H1 (cell line): Measurements from ENCODE around the gene AMPH. TPM values are rescaled to one million over a fixed set of nuclear protein-coding genes. Genes with fewer than 3 reads are reported as not detected.

ENCODE experiments used
- CBX8 ChIP-seq: fragments of 300-800, 300-1000 bp; sonication (generic); IDR thresholded peaks from 2 replicates; pipeline ENCODE4 v1.7.1; 2016; ENCODE audit warnings: low read depth, low read length, borderline replicate concordance
- KDM1A ChIP-seq: fragments of 200-600, 300-600 bp; sonication (generic); IDR thresholded peaks from 2 replicates; pipeline ENCODE4 v1.7.1; 2016; ENCODE audit warnings: mild to moderate bottlenecking, low read length, borderline replicate concordance
- RXRA ChIP-seq: IDR thresholded peaks from 2 replicates; pipeline ENCODE4 v1.6.1; 2011; ENCODE audit warnings: low read depth, mild to moderate bottlenecking, low read length, moderate library complexity; ENCODE audit not compliant: insufficient read depth
- polyA plus RNA-seq, 7 experiments: library from polyadenylated mRNA; depleted of rRNA in 3 of 7; stranded (reverse) in 5 of 7; unstranded in 2 of 7; fragments of >200 nt in 5 of 7; fragments of 200-250 nt in 2 of 7; gene quantifications; 1 replicate in 5 of 7; 2 replicates in 1 of 7; 4 replicates in 1 of 7; pipeline versions ENCODE4 v1.2.1 to v1.2.3, GENCODE V29; 2011 to 2013; ENCODE audit warnings: missing spikeins in 2 of 7, mixed read lengths in 2 of 7
- total RNA-seq: library from RNA; stranded (reverse); fragmentation: NEBNext Ultra II Directional; extraction: Animal tissue kit (Norgen Biotek cat#: 25700); gene quantifications from 2 replicates; pipeline ENCODE4 v1.2.1, GENCODE V29; 2021
- TF ChIP-seq, protein P1 (sequence below): fragments of 300-600 bp; sonication (generic); IDR thresholded peaks from 2 replicates; pipeline ENCODE4 v1.7.1; 2012; ENCODE audit warnings: low read length, moderate library complexity, mild to moderate bottlenecking, inconsistent platforms; ENCODE audit not compliant: insufficient replicate concordance

The AMPH gene
- total and polyA plus RNA-seq, 2 of the 8 experiments (the other 6 are each of a cell fraction or from before 2014, with no cell fraction given) = 7.3 to 12.2 TPM

DNA sequence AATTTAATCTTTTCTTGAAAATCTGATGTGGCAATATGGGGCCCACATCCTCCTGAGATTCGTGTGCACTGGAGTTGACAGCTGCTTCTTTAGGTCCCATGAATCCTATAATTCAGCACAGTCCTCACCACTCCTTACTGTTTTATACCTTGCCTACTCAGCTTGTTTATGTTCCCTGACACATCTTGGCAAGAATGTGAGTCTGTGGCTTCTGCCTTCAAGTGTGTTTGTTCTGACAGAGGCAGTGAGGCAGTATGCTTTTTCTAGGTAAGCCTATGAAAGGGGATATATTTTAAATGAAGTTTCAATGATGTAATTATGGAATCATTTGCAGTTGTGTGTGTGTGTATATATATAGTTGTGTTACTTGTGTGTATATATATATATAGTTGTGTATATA is 106.4 kb downstream of the AMPH start (continued):
- TF ChIP-seq, protein P1, sequence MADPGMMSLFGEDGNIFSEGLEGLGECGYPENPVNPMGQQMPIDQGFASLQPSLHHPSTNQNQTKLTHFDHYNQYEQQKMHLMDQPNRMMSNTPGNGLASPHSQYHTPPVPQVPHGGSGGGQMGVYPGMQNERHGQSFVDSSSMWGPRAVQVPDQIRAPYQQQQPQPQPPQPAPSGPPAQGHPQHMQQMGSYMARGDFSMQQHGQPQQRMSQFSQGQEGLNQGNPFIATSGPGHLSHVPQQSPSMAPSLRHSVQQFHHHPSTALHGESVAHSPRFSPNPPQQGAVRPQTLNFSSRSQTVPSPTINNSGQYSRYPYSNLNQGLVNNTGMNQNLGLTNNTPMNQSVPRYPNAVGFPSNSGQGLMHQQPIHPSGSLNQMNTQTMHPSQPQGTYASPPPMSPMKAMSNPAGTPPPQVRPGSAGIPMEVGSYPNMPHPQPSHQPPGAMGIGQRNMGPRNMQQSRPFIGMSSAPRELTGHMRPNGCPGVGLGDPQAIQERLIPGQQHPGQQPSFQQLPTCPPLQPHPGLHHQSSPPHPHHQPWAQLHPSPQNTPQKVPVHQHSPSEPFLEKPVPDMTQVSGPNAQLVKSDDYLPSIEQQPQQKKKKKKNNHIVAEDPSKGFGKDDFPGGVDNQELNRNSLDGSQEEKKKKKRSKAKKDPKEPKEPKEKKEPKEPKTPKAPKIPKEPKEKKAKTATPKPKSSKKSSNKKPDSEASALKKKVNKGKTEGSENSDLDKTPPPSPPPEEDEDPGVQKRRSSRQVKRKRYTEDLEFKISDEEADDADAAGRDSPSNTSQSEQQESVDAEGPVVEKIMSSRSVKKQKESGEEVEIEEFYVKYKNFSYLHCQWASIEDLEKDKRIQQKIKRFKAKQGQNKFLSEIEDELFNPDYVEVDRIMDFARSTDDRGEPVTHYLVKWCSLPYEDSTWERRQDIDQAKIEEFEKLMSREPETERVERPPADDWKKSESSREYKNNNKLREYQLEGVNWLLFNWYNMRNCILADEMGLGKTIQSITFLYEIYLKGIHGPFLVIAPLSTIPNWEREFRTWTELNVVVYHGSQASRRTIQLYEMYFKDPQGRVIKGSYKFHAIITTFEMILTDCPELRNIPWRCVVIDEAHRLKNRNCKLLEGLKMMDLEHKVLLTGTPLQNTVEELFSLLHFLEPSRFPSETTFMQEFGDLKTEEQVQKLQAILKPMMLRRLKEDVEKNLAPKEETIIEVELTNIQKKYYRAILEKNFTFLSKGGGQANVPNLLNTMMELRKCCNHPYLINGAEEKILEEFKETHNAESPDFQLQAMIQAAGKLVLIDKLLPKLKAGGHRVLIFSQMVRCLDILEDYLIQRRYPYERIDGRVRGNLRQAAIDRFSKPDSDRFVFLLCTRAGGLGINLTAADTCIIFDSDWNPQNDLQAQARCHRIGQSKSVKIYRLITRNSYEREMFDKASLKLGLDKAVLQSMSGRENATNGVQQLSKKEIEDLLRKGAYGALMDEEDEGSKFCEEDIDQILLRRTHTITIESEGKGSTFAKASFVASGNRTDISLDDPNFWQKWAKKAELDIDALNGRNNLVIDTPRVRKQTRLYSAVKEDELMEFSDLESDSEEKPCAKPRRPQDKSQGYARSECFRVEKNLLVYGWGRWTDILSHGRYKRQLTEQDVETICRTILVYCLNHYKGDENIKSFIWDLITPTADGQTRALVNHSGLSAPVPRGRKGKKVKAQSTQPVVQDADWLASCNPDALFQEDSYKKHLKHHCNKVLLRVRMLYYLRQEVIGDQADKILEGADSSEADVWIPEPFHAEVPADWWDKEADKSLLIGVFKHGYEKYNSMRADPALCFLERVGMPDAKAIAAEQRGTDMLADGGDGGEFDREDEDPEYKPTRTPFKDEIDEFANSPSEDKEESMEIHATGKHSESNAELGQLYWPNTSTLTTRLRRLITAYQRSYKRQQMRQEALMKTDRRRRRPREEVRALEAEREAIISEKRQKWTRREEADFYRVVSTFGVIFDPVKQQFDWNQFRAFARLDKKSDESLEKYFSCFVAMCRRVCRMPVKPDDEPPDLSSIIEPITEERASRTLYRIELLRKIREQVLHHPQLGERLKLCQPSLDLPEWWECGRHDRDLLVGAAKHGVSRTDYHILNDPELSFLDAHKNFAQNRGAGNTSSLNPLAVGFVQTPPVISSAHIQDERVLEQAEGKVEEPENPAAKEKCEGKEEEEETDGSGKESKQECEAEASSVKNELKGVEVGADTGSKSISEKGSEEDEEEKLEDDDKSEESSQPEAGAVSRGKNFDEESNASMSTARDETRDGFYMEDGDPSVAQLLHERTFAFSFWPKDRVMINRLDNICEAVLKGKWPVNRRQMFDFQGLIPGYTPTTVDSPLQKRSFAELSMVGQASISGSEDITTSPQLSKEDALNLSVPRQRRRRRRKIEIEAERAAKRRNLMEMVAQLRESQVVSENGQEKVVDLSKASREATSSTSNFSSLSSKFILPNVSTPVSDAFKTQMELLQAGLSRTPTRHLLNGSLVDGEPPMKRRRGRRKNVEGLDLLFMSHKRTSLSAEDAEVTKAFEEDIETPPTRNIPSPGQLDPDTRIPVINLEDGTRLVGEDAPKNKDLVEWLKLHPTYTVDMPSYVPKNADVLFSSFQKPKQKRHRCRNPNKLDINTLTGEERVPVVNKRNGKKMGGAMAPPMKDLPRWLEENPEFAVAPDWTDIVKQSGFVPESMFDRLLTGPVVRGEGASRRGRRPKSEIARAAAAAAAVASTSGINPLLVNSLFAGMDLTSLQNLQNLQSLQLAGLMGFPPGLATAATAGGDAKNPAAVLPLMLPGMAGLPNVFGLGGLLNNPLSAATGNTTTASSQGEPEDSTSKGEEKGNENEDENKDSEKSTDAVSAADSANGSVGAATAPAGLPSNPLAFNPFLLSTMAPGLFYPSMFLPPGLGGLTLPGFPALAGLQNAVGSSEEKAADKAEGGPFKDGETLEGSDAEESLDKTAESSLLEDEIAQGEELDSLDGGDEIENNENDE = no peak
- TF ChIP-seq RXRA (no peak), KDM1A (no peak), CBX8 (no peak)
